HG02588 (cell line): ENCODE data around the gene HES3.

Source experiments
- ATAC-seq: cut with Tn5 transposase; IDR thresholded peaks from one replicate; pipeline ENCODE4 v1.9.1; 2021; ENCODE audit warnings: mild to moderate bottlenecking, moderate library complexity; ENCODE audit not compliant: unreplicated experiment

HES3 gene

DNA sequence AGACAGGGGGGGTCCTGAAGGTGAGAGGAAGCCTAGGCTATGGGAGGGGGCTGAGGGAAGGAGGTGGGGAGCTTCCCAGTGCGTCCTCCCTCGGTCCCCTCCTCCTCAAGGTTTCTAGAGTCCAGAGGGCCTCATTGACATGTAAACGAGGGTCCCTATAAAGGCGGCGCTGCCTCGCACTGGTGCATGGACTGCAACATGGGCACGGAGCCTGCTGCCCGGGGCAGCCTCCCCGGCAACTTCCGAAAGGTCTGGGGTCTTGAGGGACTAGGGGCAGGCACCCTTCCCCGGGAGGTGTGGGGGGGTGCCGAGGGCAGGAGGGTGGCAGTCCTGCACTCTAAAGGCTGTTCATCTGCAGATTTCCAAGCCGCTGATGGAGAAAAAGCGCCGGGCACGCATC is at the start of gene HES3:
Gene HES3, plus strand, starts transcription at position 187 of the 400 bp plus-strand sequence. Its CDS starts 187 bp downstream, at position 374.
- no peak for ATAC-seq

- no peak for ATAC-seq
Measured at GRCh38 chr1:6197746-6198427, 46.1 kb upstream of the HES3 start.

GRCh38 chr1:6198646-6199297 is 45.2 kb upstream of the HES3 start:
- ATAC-seq: no peak

DNA sequence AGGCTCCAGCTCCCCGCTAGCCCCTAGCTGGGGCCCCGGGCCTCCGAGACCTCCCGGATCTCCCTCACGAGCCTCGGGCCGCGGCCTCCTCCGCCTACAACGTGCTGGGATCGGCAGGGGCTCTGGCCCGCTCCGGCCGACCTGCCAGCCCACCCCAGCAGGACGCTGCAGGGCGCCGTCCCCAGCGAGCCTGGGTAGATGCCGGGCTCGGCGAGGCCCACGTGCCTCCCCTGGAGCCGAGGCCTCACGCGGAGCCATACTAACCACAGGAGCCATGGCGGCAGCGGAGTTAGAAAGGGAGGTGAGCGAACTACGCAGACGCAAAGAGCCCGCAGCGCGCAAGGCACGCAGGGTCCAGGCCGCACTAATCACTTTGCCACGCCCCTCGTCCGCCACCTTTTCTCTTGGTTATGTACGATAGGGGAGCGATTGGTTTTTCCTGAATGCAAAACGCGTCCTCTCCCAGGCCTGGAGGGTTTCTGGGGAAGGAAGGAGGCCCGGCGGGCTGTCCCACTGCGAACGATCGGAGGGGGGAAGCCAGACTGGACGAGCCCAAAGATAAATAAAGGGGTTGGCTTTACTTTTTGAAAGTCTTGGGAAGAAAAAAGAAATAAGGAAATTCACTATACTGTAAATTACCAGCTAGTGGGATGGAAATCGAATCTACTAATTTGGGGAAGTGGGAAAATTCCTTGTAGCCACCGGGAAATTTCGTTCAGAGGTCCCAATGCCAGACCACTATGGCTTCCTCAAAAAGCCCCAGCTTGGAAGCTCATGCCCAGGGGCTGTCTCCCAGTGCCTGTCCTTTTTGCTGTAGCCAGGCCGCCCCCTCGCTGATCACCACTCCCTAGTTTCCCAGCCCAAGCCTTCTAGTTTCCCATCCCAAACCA is 44.4 kb upstream of the HES3 start, which contains the start of gene RPL22:
Gene RPL22, minus strand, starts transcription at position 298 of the 890 bp plus-strand sequence. Its CDS starts 22 bp downstream, at position 276.
- ATAC-seq: peak; percentile 94

DNA sequence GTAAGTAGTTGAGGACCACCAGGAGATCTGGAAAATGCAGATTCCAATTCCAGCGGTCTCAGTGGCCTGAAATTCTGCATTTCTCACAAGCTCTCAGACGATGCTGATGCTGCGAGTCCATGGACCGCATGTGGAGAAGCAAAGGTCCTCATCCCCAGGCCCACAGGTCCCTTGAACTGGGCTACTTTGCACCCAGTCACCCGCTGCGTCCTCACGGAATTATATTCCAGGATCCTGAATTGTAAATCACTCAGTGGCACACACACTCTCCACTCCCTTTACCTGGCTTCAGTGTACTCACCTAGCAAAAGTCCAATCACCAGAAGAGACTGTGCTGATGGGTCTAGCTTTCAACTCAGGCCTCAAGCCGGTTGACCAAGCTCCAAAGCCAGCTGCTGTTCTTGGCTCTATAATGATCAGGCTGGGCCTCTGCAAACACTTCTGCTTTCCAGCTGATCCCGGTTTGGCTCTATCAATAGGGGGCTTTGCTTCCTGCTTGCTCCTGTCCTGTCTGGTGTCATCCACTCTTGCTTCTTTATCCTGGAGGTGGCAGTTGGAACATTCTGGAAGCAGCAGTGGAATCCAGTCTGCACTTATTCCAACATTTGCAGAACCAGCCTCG is 43.7 kb upstream of the HES3 start:
- no peak for ATAC-seq

GRCh38 chr1:6202256-6202655 is 41.7 kb upstream of the HES3 start:
- ATAC-seq: no peak

DNA sequence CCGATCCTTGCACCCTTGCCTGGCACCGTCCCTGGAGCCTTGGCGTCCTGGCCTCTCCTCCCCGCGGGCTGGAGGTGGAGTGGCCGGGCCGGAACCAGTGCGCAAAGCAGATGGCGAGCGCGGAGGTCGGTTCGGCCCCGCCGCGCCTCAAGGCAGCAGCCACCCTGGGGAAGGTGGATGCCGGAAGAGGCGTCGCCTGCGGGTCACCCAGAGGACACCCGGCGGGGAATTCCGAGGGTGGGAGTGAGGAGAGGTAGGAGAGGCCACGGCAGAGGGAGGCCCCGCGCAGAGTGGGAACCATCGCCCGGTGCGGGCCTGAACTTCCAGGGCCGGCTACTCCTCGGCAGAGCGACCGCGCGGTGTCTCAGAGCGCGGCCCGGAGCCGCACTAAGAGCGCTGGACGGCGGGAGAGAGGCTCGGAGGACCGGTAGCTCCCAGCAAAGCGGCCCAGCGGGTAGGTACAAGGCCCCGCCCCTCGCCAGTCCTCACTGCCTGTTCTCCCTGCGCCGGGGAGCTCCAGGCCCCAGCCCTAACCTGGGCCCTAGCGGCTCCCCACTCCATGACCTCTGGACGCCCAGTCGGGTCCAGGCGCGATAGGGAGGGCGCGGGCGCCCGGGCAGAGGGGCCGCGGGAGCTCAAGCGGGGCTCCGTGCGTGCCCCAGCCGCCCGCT is 38.0 kb upstream of the HES3 start, which contains the start of gene RNF207:
Gene RNF207, plus strand, starts transcription at position 271 of the 671 bp plus-strand sequence. CDS start 417 bp downstream, outside the sequence.
- ATAC-seq: no peak

DNA sequence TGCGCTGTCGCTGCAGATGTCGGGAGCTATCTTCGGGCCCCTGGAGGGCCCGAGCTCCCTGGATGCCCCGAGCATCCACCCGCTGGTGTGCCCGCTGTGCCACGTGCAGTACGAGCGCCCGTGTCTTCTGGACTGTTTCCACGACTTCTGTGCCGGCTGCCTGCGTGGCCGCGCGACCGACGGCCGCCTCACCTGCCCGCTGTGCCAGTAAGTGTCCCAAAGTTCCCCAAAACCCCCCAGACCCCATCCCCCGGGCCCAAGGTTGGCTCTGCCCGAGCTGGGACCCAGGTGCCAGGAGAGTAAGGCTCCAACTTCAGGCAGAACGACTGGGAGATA is 37.5 kb upstream of the HES3 start:
- no peak for ATAC-seq

DNA sequence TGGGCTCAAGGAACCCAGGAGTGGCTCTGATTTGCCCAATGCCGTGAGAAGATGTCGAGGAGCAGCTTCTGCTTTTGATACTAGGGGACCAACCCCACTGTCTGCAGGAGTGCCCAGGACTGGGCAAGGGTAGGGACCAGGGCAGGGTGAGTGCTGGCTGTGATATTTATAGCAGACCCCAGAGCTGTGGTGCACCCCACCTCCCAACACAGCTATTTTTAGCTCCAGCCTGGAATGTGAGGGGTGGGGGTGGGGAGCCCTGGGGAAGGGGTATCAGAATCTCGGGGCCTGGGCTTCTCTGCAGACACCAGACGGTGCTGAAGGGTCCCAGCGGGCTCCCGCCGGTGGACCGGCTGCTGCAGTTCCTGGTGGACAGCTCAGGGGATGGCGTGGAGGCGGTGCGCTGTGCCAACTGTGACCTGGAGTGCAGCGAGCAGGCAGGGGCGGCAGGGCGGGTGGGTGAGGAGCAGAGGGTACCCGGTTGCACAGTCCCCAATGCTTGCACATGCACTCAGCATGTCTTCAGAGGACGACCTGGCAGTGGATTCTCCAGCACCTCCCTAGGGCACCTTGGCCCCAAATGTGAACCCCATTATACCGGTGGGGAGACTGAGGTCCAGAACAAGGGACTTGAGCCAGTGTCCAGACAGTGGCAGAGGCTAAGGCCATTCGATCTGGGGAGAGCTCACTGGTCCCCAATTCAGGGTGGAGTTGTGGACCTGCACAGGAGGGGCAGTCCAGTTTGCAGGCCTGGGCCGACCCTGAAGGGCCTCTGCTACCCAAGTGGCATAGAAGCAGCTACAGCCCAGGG is 36.7 kb upstream of the HES3 start:
- no peak for ATAC-seq

DNA sequence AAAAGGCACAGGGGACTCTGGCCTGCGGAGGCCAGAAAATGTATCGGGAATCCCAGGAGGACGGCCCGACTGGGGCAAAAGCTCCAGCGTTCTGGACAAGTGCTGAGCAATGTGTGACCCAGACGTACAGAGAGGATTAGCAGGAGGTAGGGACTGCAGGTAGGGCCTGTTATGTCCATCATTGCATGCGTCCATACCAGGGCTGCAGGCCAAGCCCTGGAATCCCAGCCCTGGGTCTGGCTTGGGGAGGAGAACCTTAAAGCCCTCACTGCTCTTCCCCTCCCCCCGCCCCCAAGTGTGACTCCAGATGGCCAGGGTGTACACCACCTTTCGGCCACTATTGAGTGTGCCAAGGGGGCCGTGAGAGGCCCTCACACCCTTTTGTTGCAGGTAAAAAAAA is 36.1 kb upstream of the HES3 start:
- ATAC-seq: no peak

DNA sequence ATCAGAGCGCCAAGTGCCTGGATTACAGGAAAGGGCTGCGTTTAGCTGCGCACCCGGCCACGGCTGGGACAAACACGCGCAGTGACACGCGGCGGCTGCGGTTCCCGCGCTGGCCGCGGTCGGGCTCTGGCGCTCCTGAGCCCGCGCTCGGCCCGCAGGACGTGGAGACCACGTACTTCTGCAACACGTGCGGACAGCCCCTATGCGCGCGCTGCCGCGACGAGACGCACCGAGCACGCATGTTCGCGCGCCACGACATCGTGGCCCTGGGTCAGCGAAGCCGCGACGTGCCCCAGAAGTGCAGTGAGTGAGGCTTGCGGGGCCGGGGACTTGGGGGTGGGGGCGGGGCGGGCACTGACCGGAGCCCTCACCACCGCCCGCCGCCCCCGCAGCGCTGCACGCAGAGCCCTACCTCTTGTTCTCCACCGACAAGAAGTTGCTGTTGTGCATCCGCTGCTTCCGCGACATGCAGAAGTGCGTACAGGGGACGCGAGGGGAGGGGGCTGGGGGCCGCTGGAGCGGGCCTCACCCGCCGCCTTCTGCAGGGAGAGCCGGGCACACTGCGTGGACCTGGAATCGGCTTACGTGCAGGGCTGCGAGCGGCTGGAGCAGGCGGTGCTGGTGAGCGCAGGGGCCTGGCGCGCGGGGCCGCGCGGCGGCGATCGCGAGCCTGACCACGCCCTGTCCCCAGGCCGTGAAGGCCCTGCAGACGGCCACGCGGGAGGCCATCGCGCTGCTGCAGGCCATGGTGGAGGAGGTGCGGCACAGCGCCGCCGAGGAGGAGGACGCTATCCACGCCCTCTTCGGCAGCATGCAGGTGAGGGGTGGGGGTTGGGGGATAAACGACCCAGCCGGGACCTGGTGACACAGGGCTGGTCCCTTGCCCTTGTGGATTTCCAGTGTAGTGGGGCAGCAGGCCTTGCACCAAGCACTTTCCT is 35.0 kb upstream of the HES3 start:
- ATAC-seq: no peak

DNA sequence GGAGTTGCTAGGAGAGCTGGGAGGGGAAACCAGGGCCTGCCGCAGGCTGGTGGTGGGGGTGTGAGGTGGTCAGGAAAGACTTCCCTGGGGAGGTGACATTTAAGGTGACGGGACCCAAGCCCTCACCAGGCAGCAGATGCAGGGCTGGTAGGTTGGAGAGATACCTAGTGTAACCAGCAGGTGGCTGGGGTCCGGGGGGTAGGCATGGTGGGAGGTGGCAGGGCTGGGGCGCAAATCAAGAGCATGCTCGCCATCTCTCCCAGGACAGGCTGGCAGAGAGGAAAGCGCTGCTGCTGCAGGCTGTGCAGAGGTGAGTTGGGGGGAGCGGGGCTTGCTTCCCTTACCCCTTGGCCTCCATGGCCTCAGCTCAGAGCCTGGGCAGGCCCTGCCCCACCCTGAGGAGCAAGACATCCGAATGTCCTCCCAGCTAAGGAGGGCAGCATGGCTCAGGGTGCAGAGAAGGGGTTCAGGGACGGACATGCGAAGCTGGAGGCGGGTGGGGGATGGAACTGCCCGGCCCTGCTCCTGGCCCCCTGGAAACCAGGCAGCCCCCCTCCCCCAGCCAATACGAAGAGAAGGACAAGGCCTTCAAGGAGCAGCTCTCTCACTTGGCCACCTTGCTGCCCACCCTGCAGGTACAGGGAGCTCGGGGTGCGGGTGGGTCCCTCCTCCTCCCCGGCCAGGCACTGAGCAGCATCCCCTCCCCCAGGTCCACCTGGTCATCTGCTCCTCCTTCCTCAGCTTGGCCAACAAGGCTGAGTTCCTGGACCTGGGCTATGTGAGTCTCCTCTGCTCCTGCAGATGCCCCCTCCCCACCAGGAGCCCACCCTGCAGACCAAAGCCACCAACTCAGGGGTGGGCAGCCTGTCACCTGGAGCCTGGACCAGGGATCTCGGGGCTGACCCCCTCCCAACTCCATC is 34.1 kb upstream of the HES3 start:
- ATAC-seq: no peak

DNA sequence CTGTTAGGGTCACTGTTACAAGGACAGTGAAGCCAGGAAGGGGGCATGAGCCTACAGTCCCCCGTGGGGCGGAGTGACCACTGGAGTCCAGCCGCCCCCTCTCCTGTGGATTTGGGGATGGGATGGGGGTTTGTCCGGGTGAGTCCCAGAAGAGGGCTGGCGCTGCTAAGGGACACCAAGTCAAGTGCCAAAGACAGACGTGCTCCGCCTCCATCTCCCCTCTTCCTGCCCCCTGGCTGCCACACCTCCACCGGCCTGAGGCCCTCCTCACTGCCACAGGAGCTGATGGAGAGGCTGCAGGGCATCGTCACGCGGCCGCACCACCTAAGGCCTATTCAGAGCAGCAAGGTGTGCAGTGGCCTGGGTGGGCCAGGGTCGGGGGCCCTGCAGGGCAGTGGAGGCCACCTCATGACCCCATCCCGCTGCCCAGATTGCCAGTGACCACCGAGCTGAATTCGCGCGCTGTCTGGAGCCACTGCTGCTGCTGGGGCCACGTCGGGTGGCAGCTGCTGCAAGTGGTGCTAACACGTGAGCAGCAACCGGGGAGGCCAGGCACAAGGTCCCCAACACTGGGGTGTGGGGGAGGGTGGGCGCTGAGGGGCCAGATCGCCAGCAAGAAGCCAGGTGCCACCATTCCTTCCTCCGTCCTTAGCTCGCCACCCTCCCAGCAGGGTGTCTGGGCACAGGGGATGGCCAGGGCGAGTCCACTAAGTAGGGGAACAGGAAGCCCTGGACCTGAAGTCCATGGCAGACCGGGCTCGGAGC is 33.2 kb upstream of the HES3 start:
- no peak for ATAC-seq

DNA sequence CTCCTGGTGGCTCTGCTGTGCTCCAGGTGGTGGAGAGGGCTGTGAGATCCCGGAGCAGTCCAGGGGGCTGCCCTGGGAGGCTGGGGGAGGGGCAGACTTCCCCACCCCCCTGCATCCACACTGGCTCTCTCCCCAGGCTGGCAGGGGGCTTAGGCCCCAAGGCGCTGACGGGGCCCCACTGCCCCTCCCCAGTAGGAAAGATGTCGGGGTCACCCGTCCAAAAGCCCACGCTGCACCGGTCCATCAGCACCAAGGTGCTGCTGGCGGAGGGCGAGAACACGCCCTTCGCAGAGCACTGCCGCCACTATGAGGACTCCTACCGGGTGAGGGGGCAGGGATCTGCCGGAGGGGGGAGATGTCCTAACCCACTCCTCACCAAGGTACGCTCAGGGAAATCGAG is 32.2 kb upstream of the HES3 start:
- ATAC-seq: no peak

DNA sequence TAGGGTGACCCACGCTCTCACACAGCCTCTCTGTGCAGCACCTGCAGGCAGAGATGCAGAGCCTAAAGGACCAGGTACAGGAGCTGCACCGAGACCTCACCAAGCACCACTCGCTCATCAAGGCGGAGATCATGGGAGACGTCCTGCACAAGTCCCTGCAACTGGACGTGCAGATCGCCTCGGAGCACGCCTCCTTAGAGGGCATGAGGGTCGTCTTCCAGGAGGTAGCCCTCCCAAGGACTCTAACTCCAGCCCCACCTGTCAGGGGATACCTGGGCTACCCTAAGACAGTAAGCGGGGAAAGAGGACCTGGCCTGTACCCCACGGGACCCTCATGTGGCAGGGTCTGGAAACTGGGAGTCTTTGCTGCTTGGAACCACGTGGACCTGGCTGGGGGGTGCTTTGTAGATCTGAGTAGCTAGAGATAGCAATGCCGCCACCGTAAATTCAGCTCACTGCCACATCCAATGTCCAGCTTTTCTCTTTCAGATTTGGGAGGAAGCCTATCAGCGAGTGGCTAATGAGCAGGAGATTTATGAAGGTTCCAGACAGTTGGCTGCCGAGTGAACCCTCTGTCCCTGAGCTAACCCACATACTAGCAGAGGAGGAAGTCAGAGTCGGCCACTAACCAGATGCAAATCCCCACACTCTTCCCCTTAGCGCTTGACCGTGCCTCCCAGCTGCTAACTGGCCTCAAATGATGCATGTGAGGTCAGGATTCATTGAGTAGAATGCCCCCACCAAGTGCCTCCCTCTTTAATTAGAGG is 31.6 kb upstream of the HES3 start:
- ATAC-seq: no peak
